Amniotic epithelial cell (primary cell): ENCODE measurements around the gene CNNM2.
A peak's percentile ranks its signal among the peaks of the same experiment; 100 is the strongest.

ENCODE experiments used
- DNase-seq: peaks from one replicate; pipeline ENCODE4 v3.0.0-alpha.2; 2010; ENCODE audit warnings: low read depth

The CNNM2 gene

DNA sequence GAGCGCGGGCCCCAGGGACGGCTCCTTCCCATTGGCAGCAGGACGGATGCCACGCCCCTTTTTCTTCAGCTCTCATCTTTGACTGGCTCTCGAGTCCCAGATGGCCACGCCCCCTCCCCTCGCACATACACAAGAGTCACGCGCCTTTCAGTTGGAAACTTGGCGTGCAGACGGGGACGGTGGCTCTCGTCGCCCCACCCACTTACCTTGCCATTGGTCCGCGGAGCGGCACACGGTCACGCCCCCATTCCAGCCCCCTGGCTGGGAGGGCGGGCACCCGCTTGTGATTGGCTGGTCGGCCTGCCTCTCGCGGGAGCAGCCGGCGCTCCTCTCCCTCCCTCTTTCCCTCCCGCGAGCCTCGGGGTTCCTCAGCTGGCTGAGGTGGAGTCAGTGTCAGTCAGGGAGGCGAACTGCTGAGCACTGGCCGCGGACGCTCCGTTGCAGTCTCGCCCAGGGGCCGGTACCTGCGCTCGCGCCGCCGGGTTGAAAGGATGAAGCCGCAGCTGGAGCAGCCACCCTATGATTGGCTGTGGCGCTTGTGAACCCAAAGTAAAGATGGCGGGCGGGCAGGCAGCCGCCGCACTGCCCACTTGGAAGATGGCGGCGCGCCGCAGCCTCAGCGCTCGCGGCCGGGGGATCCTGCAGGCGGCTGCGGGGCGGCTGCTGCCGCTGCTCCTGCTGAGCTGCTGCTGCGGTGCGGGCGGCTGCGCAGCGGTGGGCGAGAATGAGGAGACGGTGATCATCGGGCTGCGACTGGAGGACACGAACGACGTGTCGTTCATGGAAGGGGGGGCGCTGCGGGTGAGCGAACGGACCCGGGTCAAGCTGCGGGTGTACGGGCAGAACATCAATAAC, at the start of gene CNNM2:
Gene CNNM2, plus strand, starts transcription at position 333 of the 855 bp plus-strand sequence. Its CDS starts 187 bp downstream, at position 520.
- peak; percentile 99 for DNase-seq

- no peak for DNase-seq
Observed at GRCh38 chr10:102868911-102869257, 49.2 kb upstream of the CNNM2 start.

GRCh38 chr10:102869258-102870198, 48.6 kb upstream of the CNNM2 start, which contains the start of gene AS3MT:
Gene AS3MT (plus strand): TSS chr10:102869470. CDS start chr10:102869593, 123 bp downstream.
- DNase-seq, result no peak

DNA sequence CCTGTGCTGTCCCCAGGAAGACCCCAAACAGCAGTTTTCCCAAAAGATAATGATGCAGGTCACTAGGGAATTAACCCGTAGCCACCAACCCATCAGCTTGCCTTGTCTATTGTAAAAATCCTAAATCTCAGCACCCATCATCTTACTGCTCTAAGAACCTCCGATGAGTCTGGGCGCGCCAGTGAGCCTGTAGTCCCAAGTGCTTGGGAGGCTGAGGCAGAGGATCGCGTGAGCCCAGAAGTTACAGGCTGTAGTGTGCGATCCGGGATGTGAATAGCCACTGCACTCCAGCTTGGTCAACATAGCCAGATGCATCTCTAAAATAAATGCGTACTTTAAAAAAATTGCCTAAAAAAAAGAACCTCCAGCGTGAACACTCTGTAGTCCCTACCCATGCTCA, 47.9 kb upstream of the CNNM2 start:
- DNase-seq, result no peak

- peak; percentile 43 for DNase-seq
Observed at GRCh38 chr10:102872163-102872562, 45.9 kb upstream of the CNNM2 start.

- DNase-seq, result no peak
Observed at GRCh38 chr10:102876747-102877153, 41.3 kb upstream of the CNNM2 start.

GRCh38 chr10:102878629-102879028, 39.5 kb upstream of the CNNM2 start:
- no peak for DNase-seq

DNA sequence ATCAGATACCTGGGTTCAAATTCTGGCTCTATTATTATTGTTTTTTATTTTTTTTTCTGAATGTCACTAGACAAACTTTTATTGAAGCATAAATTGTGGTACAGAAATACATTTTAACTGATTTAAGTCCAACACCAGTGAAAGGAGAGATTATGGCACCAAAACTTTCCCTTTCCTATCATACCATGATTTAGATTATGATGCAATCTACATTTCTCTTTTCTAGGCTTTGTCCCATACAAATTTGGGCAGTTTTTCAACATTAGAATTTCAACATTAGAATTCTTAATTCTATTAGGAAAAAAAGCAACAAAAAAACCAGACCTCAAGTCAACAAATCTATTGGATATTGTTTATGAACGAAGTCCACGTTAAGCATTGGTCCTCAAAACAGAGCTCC, 37.8 kb upstream of the CNNM2 start:
- no peak for DNase-seq

GRCh38 chr10:102888048-102888447, 30.0 kb upstream of the CNNM2 start:
- DNase-seq, result no peak

- no peak for DNase-seq
Observed at GRCh38 chr10:102894466-102895213, 23.5 kb upstream of the CNNM2 start.

DNA sequence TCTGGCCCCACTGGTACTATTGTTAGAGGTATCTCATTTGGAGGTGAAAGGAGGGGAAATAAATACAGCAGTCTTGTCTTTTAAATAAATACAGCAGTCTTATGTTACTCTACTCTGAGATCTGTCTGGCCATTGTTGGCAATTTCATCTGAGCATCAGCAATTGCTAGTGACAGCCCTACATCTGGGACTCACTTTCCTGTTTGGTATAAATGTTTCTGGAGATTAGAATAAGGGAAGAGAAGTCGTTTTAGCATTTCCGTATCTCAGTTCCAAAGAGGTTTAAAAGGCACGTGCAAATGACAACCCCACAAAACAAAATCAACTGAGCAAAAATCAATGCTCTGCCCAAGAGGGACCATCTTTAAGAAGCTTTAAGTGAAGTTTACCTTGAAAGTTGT, 18.1 kb upstream of the CNNM2 start:
- DNase-seq, result no peak

GRCh38 chr10:102904346-102904745, 13.7 kb upstream of the CNNM2 start:
- no peak for DNase-seq

- no peak for DNase-seq
Observed at GRCh38 chr10:102906507-102906906, 11.6 kb upstream of the CNNM2 start.

DNA sequence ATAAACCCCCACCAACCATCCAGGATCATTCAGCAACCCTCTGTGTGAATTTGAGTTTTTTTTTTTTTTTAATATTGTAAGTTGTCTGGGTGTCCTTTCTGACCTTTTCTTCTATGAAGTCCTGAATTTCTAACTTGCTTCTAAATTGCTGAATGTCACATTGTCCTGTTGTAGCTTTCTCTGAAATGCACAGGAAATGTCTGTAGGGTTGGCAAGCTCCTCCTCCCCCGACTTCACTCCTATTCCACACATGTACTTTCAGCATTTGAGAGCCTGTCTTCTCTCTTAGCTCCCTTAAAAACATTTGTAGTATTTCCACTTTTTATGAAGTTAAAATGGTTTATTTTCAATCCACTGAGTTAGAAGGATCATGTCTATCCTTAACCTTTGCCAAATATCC, 3.3 kb upstream of the CNNM2 start:
- DNase-seq, result no peak

GRCh38 chr10:102916173-102916572, 1.9 kb upstream of the CNNM2 start:
- no peak for DNase-seq

- peak; percentile 43 for DNase-seq
Observed at GRCh38 chr10:102917314-102917961, 656 bp upstream of the CNNM2 start.

GRCh38 chr10:102918817-102919245, 737 bp downstream of the CNNM2 start:
- DNase-seq, result no peak

GRCh38 chr10:102919246-102919959, 1.3 kb downstream of the CNNM2 start:
- no peak for DNase-seq

DNA sequence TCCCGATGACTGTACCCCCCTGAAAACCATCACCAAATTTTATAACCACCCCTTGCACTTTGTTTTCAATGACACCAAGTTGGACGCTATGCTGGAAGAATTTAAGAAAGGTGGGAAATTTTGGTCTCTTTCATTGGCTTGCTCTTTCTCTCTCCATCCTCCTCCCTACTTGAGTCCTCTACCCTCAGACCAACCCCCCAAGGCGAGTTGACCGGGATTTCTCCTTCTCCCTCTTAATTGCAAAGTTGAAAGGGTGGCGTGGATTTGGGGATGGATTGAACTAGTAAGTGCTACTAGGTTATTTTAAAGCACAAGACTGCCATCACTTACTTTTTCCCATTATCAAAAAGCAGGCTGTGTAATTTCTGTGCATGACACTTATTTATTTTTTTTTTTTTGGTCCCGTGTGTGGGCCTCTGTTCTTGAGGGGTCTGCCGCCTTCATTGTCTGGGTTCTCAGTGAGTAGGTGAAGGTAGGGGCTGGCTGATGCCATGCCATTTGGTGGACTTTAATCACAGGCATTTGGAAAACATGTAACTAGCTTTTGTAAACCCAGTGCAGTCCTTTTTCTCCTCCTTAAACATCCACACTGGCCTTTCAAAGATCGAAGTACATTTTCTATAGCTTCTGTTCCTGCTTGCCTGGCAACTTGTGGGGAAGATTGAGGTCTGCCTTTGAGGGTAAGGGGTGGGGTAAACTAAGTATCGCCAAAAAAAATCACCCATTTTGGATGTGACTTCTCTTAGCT, 2.1 kb downstream of the CNNM2 start:
- no peak for DNase-seq

GRCh38 chr10:102923601-102924000, 5.5 kb downstream of the CNNM2 start:
- DNase-seq, result no peak
